ENCODE data around the gene DICER1.

DNA sequence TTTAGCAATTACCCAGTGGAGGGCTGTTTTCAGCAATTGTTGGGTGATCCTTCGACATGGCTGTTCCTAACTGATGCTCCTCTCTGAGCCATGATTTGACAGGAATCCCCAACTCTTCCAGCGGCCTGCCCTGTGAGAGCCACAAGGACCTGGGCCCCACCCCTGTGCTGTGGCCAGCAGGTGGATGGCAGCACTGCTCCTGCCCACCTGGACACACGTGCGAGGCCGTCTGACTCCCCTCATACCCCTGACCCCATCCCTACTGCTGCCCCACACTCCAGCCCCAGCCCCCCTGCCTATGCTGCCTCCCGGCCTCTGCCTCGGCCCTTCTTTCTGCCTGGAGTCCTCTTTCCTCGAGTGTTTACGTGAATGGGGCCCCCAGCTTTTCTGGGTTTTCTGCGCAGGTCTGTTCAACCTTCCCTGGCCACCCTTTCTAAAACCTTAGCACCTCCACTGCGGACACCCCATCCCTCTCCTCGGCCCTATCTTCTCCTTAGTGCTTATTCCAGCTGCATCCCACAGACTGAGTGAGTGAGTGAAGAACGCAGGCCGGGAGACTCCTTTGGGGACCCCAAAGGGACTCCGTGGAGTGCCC is 111.4 kb downstream of the DICER1 start:
- TF ChIP-seq, protein P1, sequence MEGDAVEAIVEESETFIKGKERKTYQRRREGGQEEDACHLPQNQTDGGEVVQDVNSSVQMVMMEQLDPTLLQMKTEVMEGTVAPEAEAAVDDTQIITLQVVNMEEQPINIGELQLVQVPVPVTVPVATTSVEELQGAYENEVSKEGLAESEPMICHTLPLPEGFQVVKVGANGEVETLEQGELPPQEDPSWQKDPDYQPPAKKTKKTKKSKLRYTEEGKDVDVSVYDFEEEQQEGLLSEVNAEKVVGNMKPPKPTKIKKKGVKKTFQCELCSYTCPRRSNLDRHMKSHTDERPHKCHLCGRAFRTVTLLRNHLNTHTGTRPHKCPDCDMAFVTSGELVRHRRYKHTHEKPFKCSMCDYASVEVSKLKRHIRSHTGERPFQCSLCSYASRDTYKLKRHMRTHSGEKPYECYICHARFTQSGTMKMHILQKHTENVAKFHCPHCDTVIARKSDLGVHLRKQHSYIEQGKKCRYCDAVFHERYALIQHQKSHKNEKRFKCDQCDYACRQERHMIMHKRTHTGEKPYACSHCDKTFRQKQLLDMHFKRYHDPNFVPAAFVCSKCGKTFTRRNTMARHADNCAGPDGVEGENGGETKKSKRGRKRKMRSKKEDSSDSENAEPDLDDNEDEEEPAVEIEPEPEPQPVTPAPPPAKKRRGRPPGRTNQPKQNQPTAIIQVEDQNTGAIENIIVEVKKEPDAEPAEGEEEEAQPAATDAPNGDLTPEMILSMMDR (IDR thresholded peaks at IDR 0.05), result no peak
- TF ChIP-seq POLR2AphosphoS5 (IDR thresholded peaks at IDR 0.05), result no peak
- no peak for TF ChIP-seq EP300 (IDR thresholded peaks at IDR 0.05)

Data from esophagus muscularis mucosa (tissue), 4 donors.